Stimulated activated CD8-positive, alpha-beta memory T cell treated with anti-CD3 and anti-CD28 coated beads, Interleukin-15, amount 100 ng/mL, for 24 hours (primary cell): ENCODE results near the gene KIF27.
A peak's percentile ranks its signal among the peaks of the same experiment; 100 is the strongest.
"Not testable (repeated sequence)": the region's sequence is repeated elsewhere in the genome, so short reads cannot be mapped to it uniquely, and the experiment has no call there.

Experiments used
- DNase-seq: peaks from one replicate; pipeline ENCODE4 v3.0.0-alpha.2; 2020; ENCODE audit warnings: low read depth

The KIF27 gene

GRCh38 chr9:83933790-83934189 lies 12.6 kb upstream of the KIF27 start:
- DNase-seq = no peak

GRCh38 chr9:83932851-83933250 lies 11.6 kb upstream of the KIF27 start:
- DNase-seq = no peak

- no peak for DNase-seq
Observed at GRCh38 chr9:83932011-83932410, 10.8 kb upstream of the KIF27 start.

GRCh38 chr9:83930881-83931280 lies 9.6 kb upstream of the KIF27 start:
- DNase-seq = no peak

GRCh38 chr9:83927591-83927990 lies 6.4 kb upstream of the KIF27 start:
- no peak for DNase-seq

GRCh38 chr9:83920469-83920926 lies 734 bp downstream of the KIF27 start:
- DNase-seq = no peak

GRCh38 chr9:83919111-83919510 lies 2.1 kb downstream of the KIF27 start:
- DNase-seq = no peak

- DNase-seq = not testable (repeated sequence)
Observed at GRCh38 chr9:83912194-83912593, 9.0 kb downstream of the KIF27 start.

- no peak for DNase-seq
Observed at GRCh38 chr9:83906144-83906543, 15.1 kb downstream of the KIF27 start.

- not testable (repeated sequence) for DNase-seq
Observed at GRCh38 chr9:83900615-83901014, 20.6 kb downstream of the KIF27 start.

- DNase-seq = not testable (repeated sequence)
Observed at GRCh38 chr9:83894301-83894700, 26.9 kb downstream of the KIF27 start.

GRCh38 chr9:83886498-83886897 lies 34.7 kb downstream of the KIF27 start:
- DNase-seq = not testable (repeated sequence)

- DNase-seq = not testable (repeated sequence)
Observed at GRCh38 chr9:83885559-83886240, 35.5 kb downstream of the KIF27 start.

GRCh38 chr9:83881687-83882408 lies 39.4 kb downstream of the KIF27 start:
- not testable (repeated sequence) for DNase-seq

- DNase-seq = not testable (repeated sequence)
Observed at GRCh38 chr9:83875559-83875958, 45.7 kb downstream of the KIF27 start.

- not testable (repeated sequence) for DNase-seq
Observed at GRCh38 chr9:83849895-83850294, 71.3 kb downstream of the KIF27 start.

- not testable (repeated sequence) for DNase-seq
Observed at GRCh38 chr9:83837070-83837643, 84.1 kb downstream of the KIF27 start.

- not testable (repeated sequence) for DNase-seq
Observed at GRCh38 chr9:83830426-83831071, 90.7 kb downstream of the KIF27 start.

GRCh38 chr9:83824986-83825623 lies 96.1 kb downstream of the KIF27 start:
- DNase-seq = not testable (repeated sequence)

GRCh38 chr9:83817356-83818278 lies 103.6 kb downstream of the KIF27 start, which contains the start of gene GKAP1:
GKAP1 (minus strand) TSS chr9:83817769; CDS start chr9:83806517, 11,252 bp downstream.
- peak; percentile 46 for DNase-seq

- DNase-seq = peak; percentile 10
Observed at GRCh38 chr9:83817011-83817355, 104.2 kb downstream of the KIF27 start.
